Measurements from ENCODE around the gene NKX1-1.

DNA sequence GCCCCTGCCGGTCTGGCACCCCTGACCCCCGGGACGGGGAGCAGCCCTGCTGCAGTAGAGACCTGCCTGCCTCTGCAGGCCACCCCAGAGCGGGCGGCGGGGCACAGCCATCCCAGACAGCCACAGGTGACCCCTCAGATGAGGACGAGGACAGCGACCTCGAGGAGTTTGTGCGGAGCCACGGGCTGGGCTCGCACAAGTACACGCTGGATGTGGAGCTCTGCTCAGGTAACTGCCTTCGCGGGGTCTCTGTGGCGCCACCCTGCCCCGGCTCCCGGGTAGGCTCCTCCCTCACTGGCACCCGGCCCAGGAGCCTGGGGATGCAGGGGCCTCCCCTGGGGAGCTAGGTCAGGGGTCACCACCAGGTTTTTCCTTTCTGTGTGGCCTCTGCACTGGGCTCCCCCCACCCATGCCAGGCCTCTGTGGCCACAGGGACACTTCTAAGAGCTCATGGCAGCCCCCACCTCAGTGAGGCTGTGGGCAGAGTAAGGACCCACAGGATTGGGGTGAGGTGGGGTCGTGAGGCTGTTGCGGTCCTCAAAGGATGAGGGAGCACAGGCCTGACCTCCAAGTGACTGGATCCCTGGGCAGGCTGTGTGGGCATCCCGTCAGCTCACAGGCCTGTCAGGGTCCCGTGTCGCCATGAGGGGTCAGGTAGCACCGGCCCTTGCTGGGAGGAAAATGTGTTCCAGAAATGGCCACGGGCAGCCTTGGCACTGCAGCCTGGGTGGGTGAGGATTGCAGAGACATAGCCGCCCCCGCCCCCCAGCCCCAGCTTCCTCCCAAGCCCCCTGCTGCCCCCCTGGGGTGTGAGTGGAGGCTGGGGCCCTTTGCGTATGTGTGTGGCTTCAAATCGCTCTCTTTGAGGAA is 52.8 kb downstream of the NKX1-1 start:
- TF ChIP-seq, protein P1, sequence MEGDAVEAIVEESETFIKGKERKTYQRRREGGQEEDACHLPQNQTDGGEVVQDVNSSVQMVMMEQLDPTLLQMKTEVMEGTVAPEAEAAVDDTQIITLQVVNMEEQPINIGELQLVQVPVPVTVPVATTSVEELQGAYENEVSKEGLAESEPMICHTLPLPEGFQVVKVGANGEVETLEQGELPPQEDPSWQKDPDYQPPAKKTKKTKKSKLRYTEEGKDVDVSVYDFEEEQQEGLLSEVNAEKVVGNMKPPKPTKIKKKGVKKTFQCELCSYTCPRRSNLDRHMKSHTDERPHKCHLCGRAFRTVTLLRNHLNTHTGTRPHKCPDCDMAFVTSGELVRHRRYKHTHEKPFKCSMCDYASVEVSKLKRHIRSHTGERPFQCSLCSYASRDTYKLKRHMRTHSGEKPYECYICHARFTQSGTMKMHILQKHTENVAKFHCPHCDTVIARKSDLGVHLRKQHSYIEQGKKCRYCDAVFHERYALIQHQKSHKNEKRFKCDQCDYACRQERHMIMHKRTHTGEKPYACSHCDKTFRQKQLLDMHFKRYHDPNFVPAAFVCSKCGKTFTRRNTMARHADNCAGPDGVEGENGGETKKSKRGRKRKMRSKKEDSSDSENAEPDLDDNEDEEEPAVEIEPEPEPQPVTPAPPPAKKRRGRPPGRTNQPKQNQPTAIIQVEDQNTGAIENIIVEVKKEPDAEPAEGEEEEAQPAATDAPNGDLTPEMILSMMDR (IDR thresholded peaks at IDR 0.05) = no peak
- no peak for TF ChIP-seq POLR2A (IDR thresholded peaks at IDR 0.05)

Measured in esophagus squamous epithelium (tissue), 4 donors.